BJ (cell line): ENCODE measurements around the gene TMEM238. TPM values are rescaled to one million over a fixed set of nuclear protein-coding genes. Genes with fewer than 3 reads are reported as not detected.
A peak's percentile ranks its signal among the peaks of the same experiment; 100 is the strongest.

Experiments
- CTCF ChIA-PET: fragments of 350-600 bp; formaldehyde crosslinking; extraction: SDS; loops from one replicate; lab custom pipeline; 2021; ENCODE audit warnings: antibody characterized with exemption, inconsistent platforms; lab: Yijun Ruan, JAX
- POLR2A ChIA-PET: fragments of 300-600 bp; sonication (Branson Sonifier 250); formaldehyde crosslinking; extraction: SDS; loops from one replicate; lab custom pipeline; 2021; ENCODE audit warnings: antibody characterized with exemption; lab: Charles Lee
- DNase-seq: peaks from one replicate; pipeline ENCODE4 v3.0.0-alpha.2; 2011; ENCODE audit warnings: low read depth
- H3K27me3 ChIP-seq: 2 replicates; pipeline ENCODE4 v1.6.0; 2011; ENCODE audit warnings: low read length; ENCODE audit not compliant: control insufficient read depth, insufficient read depth
- H3K36me3 ChIP-seq: 2 replicates; pipeline ENCODE4 v1.5.1; 2011; ENCODE audit warnings: low read length; ENCODE audit not compliant: control insufficient read depth, insufficient read depth
- H3K4me3 ChIP-seq: 2 replicates; pipeline ENCODE4 v1.5.1; 2011; ENCODE audit warnings: low read depth, mild to moderate bottlenecking, control low read depth, low read length
- polyA plus RNA-seq: library from polyadenylated mRNA; depleted of rRNA; stranded (reverse); fragments of >200 nt; gene quantifications from 2 replicates; pipeline ENCODE4 v1.2.3, GENCODE V29; 2011
- TF ChIP-seq, protein P1 (sequence below): IDR thresholded peaks from 2 replicates; pipeline ENCODE4 v1.5.1; 2011; ENCODE audit warnings: low read depth, mild to moderate bottlenecking, control low read depth, inconsistent platforms, low read length, moderate library complexity; ENCODE audit not compliant: insufficient read depth

Gene TMEM238
- polyA plus RNA-seq, 1 experiment, result 0.10 TPM

DNA sequence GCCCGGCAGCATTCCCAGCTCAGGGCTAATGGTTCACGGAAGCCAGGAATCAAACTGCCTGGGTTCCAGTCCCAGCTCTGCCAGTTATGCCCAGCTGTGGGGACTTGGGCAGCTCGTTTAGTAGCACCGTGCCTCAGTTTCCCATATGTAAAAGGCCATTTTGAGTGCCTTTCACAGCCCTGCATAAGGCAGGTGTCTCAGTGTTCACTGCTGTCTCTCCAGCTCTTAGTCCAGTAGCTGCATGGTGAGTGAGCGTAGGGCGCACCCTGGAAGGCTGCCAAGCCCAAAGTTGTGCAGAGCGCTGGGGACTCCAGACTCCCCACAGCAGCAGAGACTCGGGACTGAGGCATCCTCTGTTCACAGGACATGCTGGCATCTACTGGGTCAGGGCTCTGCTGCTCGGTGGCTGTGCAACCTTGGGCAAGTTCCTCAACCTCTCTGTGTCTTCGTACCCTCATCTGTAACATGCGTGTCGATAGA is 7.1 kb upstream of the TMEM238 start:
- ChIA-PET POLR2A (no interaction called here), CTCF (interaction anchor here (2.9 kb wide), 1 partner anchor 90 kb away, joined by 12 read pairs; no protein-coding TSS in a partner anchor)
- no peak for DNase-seq
- Histone ChIP-seq H3K4me3 (no peak overlapping the region), H3K36me3 (peaks cover 38% of the 10 kb centered on the region), H3K27me3 (no peaks in the 10 kb centered on the region)
- TF ChIP-seq, protein P1, sequence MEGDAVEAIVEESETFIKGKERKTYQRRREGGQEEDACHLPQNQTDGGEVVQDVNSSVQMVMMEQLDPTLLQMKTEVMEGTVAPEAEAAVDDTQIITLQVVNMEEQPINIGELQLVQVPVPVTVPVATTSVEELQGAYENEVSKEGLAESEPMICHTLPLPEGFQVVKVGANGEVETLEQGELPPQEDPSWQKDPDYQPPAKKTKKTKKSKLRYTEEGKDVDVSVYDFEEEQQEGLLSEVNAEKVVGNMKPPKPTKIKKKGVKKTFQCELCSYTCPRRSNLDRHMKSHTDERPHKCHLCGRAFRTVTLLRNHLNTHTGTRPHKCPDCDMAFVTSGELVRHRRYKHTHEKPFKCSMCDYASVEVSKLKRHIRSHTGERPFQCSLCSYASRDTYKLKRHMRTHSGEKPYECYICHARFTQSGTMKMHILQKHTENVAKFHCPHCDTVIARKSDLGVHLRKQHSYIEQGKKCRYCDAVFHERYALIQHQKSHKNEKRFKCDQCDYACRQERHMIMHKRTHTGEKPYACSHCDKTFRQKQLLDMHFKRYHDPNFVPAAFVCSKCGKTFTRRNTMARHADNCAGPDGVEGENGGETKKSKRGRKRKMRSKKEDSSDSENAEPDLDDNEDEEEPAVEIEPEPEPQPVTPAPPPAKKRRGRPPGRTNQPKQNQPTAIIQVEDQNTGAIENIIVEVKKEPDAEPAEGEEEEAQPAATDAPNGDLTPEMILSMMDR, result no peak

GRCh38 chr19:55390461-55390880 is 6.4 kb upstream of the TMEM238 start:
- CTCF ChIA-PET, result interaction anchor here (0.6 to 2.9 kb wide), 5 partner anchors 13 to 230 kb away, joined by 3 to 12 read pairs (median 3); no protein-coding TSS in a partner anchor
- TF ChIP-seq, protein P1, result no peak
- POLR2A ChIA-PET, result no interaction called here
- no peak for DNase-seq
- Histone ChIP-seq H3K4me3 (no peak overlapping the region), H3K27me3 (no peaks in the 10 kb centered on the region), H3K36me3 (peaks cover 38% of the 10 kb centered on the region)

- Histone ChIP-seq H3K27me3 (no peaks in the 10 kb centered on the region), H3K4me3 (no peak overlapping the region), H3K36me3 (peaks cover 38% of the 10 kb centered on the region)
- ChIA-PET POLR2A (interaction anchor here (1.5 kb wide), 1 partner anchor 50 kb away, joined by 5 read pairs; no protein-coding TSS in a partner anchor), CTCF (interaction anchor here (0.6 to 2.9 kb wide), 5 partner anchors 13 to 229 kb away, joined by 3 to 12 read pairs (median 3); no protein-coding TSS in a partner anchor)
- DNase-seq, result no peak
- TF ChIP-seq, protein P1, result no peak
Measured at GRCh38 chr19:55389386-55390317, 5.6 kb upstream of the TMEM238 start.

GRCh38 chr19:55387736-55388497 is 3.8 kb upstream of the TMEM238 start:
- TF ChIP-seq, protein P1, result no peak
- DNase-seq, result no peak
- H3K4me3 ChIP-seq, result peak overlapping the region; percentile 94
- peaks cover 38% of the 10 kb centered on the region for H3K36me3 ChIP-seq
- POLR2A ChIA-PET, result interaction anchor here (1.3 kb wide), 1 partner anchor 20 kb away, joined by 3 read pairs; the partner anchor contains the start of gene UBE2S
- CTCF ChIA-PET, result interaction anchor here (1.0 to 1.4 kb wide), 3 partner anchors 15 to 96 kb away, joined by 3 to 7 read pairs (median 5); no protein-coding TSS in a partner anchor
- no peaks in the 10 kb centered on the region for H3K27me3 ChIP-seq
